GM12864 (cell line): ENCODE data around the gene RALGAPA2.

Experiments used
- DNase-seq: peaks from one replicate; pipeline ENCODE4 v3.0.0-alpha.2; 2011; ENCODE audit warnings: low read depth
- H3K4me3 ChIP-seq: 2 replicates; pipeline ENCODE4 v1.5.1; 2011; ENCODE audit warnings: mild to moderate bottlenecking, low read depth, low read length, control low read depth
- CTCF ChIP-seq: IDR thresholded peaks from 2 replicates; pipeline ENCODE4 v1.5.1; 2011; ENCODE audit warnings: low read depth, mild to moderate bottlenecking, moderate library complexity, low read length, control low read depth, inconsistent platforms; ENCODE audit errors: missing control alignments

RALGAPA2 gene

DNA sequence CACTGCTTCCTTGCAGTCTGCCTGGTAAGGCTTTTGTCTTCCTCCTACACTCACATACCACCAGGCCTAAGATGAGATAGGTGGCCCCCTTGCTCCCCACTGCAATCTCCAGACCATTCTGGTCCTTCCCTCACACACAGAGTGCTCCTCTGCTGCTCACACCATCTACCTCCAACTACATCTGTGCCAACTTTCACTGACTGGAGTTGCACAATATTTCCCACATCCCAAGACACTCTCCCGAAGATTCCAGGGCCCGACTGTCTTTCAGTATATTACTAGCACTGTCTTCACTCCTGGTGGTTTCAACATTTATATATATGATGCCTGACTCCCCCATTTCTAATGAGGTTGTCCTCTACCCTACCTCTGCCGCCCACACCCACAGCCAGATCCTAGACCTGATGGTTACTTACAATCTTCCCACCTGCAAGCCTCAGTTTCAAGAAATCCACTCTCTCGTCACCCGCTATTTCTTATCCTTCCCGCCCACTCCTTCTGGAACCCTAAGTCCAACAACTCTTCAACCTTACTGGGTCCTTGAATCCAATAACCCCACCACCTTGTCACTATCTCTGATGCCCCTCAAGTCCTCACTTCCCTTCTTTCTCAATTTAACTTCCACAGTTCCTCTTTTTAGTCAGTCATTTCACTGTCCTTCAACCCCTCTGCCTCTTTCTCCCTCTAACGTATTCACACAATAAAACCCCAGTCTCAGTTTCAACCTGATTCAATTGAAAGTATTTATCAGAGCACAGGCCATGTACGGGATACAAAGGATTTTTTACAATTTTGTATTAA, 21.6 kb downstream of the RALGAPA2 start:
- no peak for DNase-seq
- no peak overlapping the region for H3K4me3 ChIP-seq
- no peak for TF ChIP-seq CTCF

DNA sequence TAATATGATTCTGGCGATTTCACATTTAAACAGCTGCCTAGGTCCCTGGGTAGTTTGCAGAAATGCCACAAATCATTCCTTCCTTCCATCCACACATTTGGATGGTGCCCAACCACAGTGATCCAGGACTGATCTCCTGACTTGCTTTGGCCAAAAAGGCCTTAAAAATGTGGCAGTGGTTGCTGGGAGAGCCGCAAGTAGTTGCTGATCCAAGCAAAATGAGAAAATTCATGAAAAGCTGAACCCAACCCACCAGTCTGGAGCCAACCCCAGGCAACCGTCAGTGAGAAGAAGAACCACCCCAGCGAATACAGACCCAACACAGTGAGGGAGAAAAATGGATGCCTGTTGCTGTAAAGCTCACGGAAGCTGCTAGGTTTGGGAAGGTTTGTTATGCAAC, 25.1 kb downstream of the RALGAPA2 start:
- TF ChIP-seq CTCF: no peak
- no peak for DNase-seq
- no peak overlapping the region for H3K4me3 ChIP-seq

GRCh38 chr20:20685635-20686034, 26.8 kb downstream of the RALGAPA2 start:
- DNase-seq: no peak
- no peak overlapping the region for H3K4me3 ChIP-seq
- no peak for TF ChIP-seq CTCF

DNA sequence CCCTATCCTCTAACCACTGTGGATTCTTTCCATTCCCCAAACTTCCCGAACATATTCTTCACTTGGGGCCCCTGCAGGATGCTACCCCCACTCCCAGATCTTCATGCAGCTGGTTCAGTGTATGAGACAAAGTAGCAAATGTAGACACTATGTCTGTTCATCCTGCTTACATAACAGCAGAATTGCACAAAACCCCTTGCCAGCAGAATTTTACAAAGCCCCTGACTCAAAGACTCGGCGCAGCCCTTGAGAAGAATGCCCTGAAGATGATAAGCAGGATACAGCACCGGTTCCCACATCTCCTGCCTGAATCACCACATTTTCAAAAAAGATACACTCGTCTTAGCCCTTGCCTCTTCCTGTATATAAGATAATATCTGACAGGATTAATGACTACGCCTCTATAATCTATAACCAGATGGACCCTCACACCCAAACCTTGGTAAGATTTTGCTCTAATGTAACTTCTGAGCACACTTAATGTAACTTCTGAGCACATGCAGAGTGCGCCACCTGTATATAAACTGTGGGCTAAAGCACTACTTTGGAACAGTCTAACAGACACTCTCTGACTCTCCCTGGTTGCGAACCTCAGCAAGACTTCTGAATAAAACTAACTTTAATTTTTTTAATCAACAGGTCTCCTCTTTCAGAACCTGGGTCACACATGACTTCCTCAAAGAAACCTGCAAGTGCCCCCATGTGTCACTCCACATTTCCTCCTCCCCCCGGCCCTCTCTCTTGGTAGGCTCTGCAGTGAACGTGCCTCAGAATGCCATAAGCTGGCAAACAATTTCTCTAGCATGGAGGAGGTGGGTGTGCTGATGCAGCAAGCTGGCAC, 28.7 kb downstream of the RALGAPA2 start:
- no peak overlapping the region for H3K4me3 ChIP-seq
- TF ChIP-seq CTCF: no peak
- no peak for DNase-seq

DNA sequence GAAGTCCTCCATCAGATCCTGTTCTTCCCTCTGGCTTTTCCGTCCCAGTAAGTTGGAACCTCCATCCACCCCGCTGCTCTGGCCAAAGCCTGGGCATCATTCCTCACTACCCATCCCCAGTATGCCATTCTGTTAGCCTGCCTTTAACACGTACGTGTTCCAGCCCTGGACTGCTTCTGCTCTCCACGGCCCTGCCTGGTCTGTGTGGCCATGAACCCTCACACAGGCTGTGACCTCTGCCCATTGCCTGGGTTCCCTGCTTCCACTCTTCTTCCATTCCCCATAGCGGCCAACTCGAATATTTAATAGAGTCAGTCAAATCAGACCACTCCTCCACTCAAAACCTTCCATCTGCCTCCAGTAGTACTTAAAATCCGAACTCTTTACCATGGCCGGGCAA, 29.4 kb downstream of the RALGAPA2 start:
- TF ChIP-seq CTCF: no peak
- DNase-seq: no peak
- no peak overlapping the region for H3K4me3 ChIP-seq

DNA sequence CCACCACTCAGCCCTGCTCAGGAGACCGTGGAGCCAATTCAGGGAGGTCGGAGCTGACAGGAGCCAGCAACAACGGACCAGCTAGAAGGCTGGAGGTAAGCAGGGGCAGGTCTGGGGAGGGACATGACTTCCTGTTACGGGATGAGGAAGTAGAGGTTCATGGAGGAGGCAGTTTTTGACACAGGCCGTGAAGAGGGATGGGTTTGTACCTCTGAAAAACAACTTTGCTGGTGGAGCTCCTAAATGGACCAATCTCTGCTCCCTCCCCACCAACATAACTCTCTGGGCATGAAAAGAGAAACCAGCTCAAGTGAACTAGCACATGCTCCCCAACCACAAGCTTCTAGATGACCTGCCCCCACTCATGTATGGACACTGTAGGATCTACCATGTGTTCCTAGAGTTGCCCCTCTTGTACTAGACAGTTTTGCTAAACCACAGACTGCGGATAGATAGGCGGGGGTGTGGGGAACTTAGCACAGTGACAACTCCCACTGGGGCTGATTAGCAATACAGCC, 31.4 kb downstream of the RALGAPA2 start:
- H3K4me3 ChIP-seq: no peak overlapping the region
- TF ChIP-seq CTCF: no peak
- no peak for DNase-seq

DNA sequence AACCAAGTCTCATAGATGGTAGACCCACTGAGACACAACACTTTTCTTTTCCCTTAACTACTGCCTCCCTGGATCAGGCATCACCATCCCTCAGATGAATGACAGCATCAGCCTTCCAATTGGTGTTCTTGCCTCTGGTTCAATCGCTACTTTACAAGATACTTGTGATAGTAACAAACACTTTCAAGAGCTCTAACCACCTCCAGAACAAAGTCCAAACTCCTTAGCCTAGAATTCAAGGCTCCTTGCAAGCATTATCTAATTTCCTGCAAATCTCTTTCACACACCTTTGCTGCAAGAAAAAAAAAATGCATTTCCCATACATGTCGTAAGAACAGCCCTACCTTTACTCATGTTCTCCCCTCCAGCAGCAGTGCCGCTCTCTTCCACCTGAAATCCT, 33.1 kb downstream of the RALGAPA2 start:
- no peak overlapping the region for H3K4me3 ChIP-seq
- no peak for TF ChIP-seq CTCF
- no peak for DNase-seq
